ENCODE results near the gene SORBS1. TPM values are rescaled to one million over a fixed set of nuclear protein-coding genes. Genes with fewer than 3 reads are reported as not detected.

Gene SORBS1
- polyA plus RNA-seq, 1 donor from 2014 or later: 39.5 TPM

DNA sequence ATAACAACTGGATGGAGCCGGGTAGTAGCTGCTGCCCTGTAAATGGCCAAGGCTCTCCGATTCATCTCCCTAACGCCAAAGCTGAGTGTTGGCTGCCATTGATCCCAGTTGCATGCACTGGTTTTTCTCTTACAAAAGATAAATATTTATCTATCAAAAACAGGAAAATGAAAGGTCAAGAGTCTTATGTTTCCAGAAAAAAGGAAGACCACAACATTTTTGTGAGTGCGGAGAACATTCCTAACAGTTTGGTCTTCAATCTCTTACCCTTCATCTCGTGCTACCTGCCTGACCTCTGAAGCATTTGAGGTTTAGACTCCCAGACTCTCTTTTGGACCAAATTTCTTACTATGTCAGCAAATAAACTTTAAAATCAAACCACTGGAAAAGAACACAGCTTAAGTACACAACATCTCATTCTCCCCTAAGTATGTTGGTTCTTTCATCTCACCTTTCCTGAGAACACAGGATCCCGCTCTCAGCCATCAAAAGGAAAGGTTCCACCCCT is 61.6 kb downstream of the SORBS1 start:
- no peaks in the 10 kb centered on the region for H3K79me2 ChIP-seq (replicated peaks; ENCODE audit: insufficient read depth, low read length)
- H3K4me2 ChIP-seq (ENCODE audit: low read length): no peak overlapping the region

GRCh38 chr10:95496951-95497350 is 64.2 kb downstream of the SORBS1 start:
- Histone ChIP-seq H2AFZ (ENCODE audit: low read depth, low read length) (no peak overlapping the region), H3K27ac (ENCODE audit: low read length) (no peak overlapping the region), H3K27me3 (ENCODE audit: insufficient read depth, low read depth, low read length) (no peaks in the 10 kb centered on the region), H3K36me3 (ENCODE audit: insufficient read depth, low read length) (no peaks in the 10 kb centered on the region), H3F3A (ENCODE audit: insufficient read depth, low read length, poor library complexity, severe bottlenecking) (no peaks in the 10 kb centered on the region), H3K9ac (ENCODE audit: low read length) (no peak overlapping the region), H3K4me3 (ENCODE audit: low read length) (no peak overlapping the region), H3K4me2 (ENCODE audit: low read length) (no peak overlapping the region), H3K79me2 (replicated peaks; ENCODE audit: insufficient read depth, low read length) (no peaks in the 10 kb centered on the region), H3K9me3 (ENCODE audit: low read length) (no peaks in the 10 kb centered on the region), H3K9me2 (ENCODE audit: insufficient read depth, low read length) (no peaks in the 10 kb centered on the region), H4K20me1 (ENCODE audit: insufficient read depth) (no peaks in the 10 kb centered on the region)
- TF ChIP-seq RAD21 (conservative IDR thresholded peaks at IDR 0.05) (no peak), TAF1 (IDR thresholded peaks at IDR 0.05; ENCODE audit: low read depth) (no peak), EZH2 (IDR thresholded peaks at IDR 0.05; ENCODE audit: borderline replicate concordance, insufficient read depth, low read length, poor library complexity, severe bottlenecking) (no peak)
- TF ChIP-seq, protein P1, sequence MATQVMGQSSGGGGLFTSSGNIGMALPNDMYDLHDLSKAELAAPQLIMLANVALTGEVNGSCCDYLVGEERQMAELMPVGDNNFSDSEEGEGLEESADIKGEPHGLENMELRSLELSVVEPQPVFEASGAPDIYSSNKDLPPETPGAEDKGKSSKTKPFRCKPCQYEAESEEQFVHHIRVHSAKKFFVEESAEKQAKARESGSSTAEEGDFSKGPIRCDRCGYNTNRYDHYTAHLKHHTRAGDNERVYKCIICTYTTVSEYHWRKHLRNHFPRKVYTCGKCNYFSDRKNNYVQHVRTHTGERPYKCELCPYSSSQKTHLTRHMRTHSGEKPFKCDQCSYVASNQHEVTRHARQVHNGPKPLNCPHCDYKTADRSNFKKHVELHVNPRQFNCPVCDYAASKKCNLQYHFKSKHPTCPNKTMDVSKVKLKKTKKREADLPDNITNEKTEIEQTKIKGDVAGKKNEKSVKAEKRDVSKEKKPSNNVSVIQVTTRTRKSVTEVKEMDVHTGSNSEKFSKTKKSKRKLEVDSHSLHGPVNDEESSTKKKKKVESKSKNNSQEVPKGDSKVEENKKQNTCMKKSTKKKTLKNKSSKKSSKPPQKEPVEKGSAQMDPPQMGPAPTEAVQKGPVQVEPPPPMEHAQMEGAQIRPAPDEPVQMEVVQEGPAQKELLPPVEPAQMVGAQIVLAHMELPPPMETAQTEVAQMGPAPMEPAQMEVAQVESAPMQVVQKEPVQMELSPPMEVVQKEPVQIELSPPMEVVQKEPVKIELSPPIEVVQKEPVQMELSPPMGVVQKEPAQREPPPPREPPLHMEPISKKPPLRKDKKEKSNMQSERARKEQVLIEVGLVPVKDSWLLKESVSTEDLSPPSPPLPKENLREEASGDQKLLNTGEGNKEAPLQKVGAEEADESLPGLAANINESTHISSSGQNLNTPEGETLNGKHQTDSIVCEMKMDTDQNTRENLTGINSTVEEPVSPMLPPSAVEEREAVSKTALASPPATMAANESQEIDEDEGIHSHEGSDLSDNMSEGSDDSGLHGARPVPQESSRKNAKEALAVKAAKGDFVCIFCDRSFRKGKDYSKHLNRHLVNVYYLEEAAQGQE (IDR thresholded peaks at IDR 0.05; ENCODE audit: borderline replicate concordance): no peak

More for the DNA sequence above, 61.6 kb downstream of the SORBS1 start:
- Histone ChIP-seq H3K9me3 (ENCODE audit: low read length) (no peaks in the 10 kb centered on the region), H3K27me3 (ENCODE audit: insufficient read depth, low read depth, low read length) (no peaks in the 10 kb centered on the region), H2AFZ (ENCODE audit: low read depth, low read length) (no peak overlapping the region), H3F3A (ENCODE audit: insufficient read depth, low read length, poor library complexity, severe bottlenecking) (no peaks in the 10 kb centered on the region), H3K9me2 (ENCODE audit: insufficient read depth, low read length) (no peaks in the 10 kb centered on the region), H3K4me3 (ENCODE audit: low read length) (no peak overlapping the region), H3K9ac (ENCODE audit: low read length) (no peak overlapping the region), H4K20me1 (ENCODE audit: insufficient read depth) (no peaks in the 10 kb centered on the region), H3K27ac (ENCODE audit: low read length) (no peak overlapping the region), H3K36me3 (ENCODE audit: insufficient read depth, low read length) (no peaks in the 10 kb centered on the region)
- no peak for TF ChIP-seq MXI1 (conservative IDR thresholded peaks at IDR 0.05; ENCODE audit: poor library complexity, severe bottlenecking)

- TF ChIP-seq EP300 (conservative IDR thresholded peaks at IDR 0.05; ENCODE audit: poor library complexity, severe bottlenecking) (no peak), RAD21 (conservative IDR thresholded peaks at IDR 0.05) (no peak), EZH2 (IDR thresholded peaks at IDR 0.05; ENCODE audit: borderline replicate concordance, insufficient read depth, low read length, poor library complexity, severe bottlenecking) (no peak), MXI1 (conservative IDR thresholded peaks at IDR 0.05; ENCODE audit: poor library complexity, severe bottlenecking) (no peak), TAF1 (IDR thresholded peaks at IDR 0.05; ENCODE audit: low read depth) (no peak), POLR2AphosphoS5 (IDR thresholded peaks at IDR 0.05) (no peak), SMC3 (conservative IDR thresholded peaks at IDR 0.05; ENCODE audit: poor library complexity) (no peak)
- TF ChIP-seq, protein P1 (IDR thresholded peaks at IDR 0.05; ENCODE audit: borderline replicate concordance): no peak
- TF ChIP-seq, protein P2, sequence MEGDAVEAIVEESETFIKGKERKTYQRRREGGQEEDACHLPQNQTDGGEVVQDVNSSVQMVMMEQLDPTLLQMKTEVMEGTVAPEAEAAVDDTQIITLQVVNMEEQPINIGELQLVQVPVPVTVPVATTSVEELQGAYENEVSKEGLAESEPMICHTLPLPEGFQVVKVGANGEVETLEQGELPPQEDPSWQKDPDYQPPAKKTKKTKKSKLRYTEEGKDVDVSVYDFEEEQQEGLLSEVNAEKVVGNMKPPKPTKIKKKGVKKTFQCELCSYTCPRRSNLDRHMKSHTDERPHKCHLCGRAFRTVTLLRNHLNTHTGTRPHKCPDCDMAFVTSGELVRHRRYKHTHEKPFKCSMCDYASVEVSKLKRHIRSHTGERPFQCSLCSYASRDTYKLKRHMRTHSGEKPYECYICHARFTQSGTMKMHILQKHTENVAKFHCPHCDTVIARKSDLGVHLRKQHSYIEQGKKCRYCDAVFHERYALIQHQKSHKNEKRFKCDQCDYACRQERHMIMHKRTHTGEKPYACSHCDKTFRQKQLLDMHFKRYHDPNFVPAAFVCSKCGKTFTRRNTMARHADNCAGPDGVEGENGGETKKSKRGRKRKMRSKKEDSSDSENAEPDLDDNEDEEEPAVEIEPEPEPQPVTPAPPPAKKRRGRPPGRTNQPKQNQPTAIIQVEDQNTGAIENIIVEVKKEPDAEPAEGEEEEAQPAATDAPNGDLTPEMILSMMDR (IDR thresholded peaks at IDR 0.05; ENCODE audit: poor library complexity, severe bottlenecking): no peak
- H4K20me1 ChIP-seq (ENCODE audit: insufficient read depth): no peaks in the 10 kb centered on the region
- H3K79me2 ChIP-seq (replicated peaks; ENCODE audit: insufficient read depth, low read length): no peaks in the 10 kb centered on the region
- H3K9me2 ChIP-seq (ENCODE audit: insufficient read depth, low read length): no peaks in the 10 kb centered on the region
- H3K27ac ChIP-seq (ENCODE audit: low read length): no peak overlapping the region
- H3K9me3 ChIP-seq (ENCODE audit: low read length): no peaks in the 10 kb centered on the region
- no peaks in the 10 kb centered on the region for H3K27me3 ChIP-seq (ENCODE audit: insufficient read depth, low read depth, low read length)
- no peaks in the 10 kb centered on the region for H3F3A ChIP-seq (ENCODE audit: insufficient read depth, low read length, poor library complexity, severe bottlenecking)
- H3K4me3 ChIP-seq (ENCODE audit: low read length): no peak overlapping the region
- H3K9ac ChIP-seq (ENCODE audit: low read length): no peak overlapping the region
- no peak overlapping the region for H2AFZ ChIP-seq (ENCODE audit: low read depth, low read length)
- H3K4me2 ChIP-seq (ENCODE audit: low read length): no peak overlapping the region
- H3K36me3 ChIP-seq (ENCODE audit: insufficient read depth, low read length): no peaks in the 10 kb centered on the region
Measured at GRCh38 chr10:95496246-95496911, 64.8 kb downstream of the SORBS1 start.

Measured in neural cell (in vitro differentiated cells).